ENCODE results near the gene TSPAN14.

Gene TSPAN14

GRCh38 chr10:80582286-80582960 is 128.3 kb downstream of the TSPAN14 start:
- no peak for TF ChIP-seq CTCF (IDR thresholded peaks at IDR 0.05; ENCODE audit: extremely low read depth, insufficient read depth, missing control alignments)
- DNase-seq (ENCODE audit: low spot score), result no peak
- in situ Hi-C loops (cut with MboI; ENCODE audit: low pct_unique_long_range_greater_than_20kb, low sequenced_read_pairs, unreplicated experiment), result no loop called here
